HL-60 (cell line): Measurements from ENCODE around the gene FAM43A.

Experiments
- CTCF ChIP-seq: IDR thresholded peaks from one replicate; pipeline ENCODE4 v1.5.1; 2011; ENCODE audit warnings: low read length, control low read depth, inconsistent platforms; ENCODE audit not compliant: insufficient read depth
- GABPA ChIP-seq: IDR thresholded peaks from 2 replicates; pipeline ENCODE4 v1.6.1; 2012; ENCODE audit warnings: low read depth
- POLR2AphosphoS5 ChIP-seq: IDR thresholded peaks from 2 replicates; pipeline ENCODE4 v1.6.1; 2012; ENCODE audit warnings: low read depth
- REST ChIP-seq: IDR thresholded peaks from 2 replicates; pipeline ENCODE4 v1.6.1; 2012; ENCODE audit warnings: low read depth; ENCODE audit not compliant: insufficient replicate concordance

GRCh38 chr3:194659778-194660177 is 25.9 kb upstream of the FAM43A start:
- no peak for TF ChIP-seq CTCF
- TF ChIP-seq POLR2AphosphoS5 = no peak
- TF ChIP-seq REST = no peak
- TF ChIP-seq GABPA = no peak
